GM12878 (cell line): ENCODE data around the gene CAMK2B. TPM values are rescaled to one million over a fixed set of nuclear protein-coding genes. Genes with fewer than 3 reads are reported as not detected.

Experiments used
- ATAC-seq: fragments of 200-7000 bp; cut with Tn5 transposase; 3 replicates; pipeline ENCODE4 v1.9.1; 2020; ENCODE audit warnings: mild to moderate bottlenecking, moderate library complexity
- BruUV-seq: library from RNA; stranded (reverse); fragments of 400-500 nt; replicated peaks from 2 replicates; lab custom pipeline; 2021; lab: Mats Ljungman, UMichigan
- CTCF ChIA-PET: fragments of 300-600 bp; sonication (Branson Sonifier 250); formaldehyde crosslinking; extraction: SDS; loops from one replicate; lab custom pipeline; 2021; ENCODE audit warnings: inconsistent platforms; lab: Yijun Ruan, JAX
- POLR2A ChIA-PET: fragments of 350-600 bp; formaldehyde crosslinking; extraction: SDS; loops from one replicate; lab custom pipeline; 2021; ENCODE audit warnings: inconsistent platforms; lab: Charles Lee
- RAD21 ChIA-PET: fragments of 300-600 bp; sonication (Branson Sonifier 250); formaldehyde crosslinking; loops from one replicate; lab custom pipeline; 2023; ENCODE audit warnings: antibody characterized with exemption; ENCODE audit not compliant: unreplicated experiment; lab: Charles Lee
- SMC1A ChIA-PET: fragments of 300-600 bp; sonication (Branson Sonifier 250); formaldehyde crosslinking; loops from one replicate; lab custom pipeline; 2023; ENCODE audit not compliant: unreplicated experiment, uncharacterized antibody; lab: Charles Lee
- DNase-seq: peaks from one replicate; pipeline ENCODE4 v3.0.0-alpha.2; 2011; ENCODE audit warnings: low read depth, low spot score
- FAIRE-seq: peaks from 3 replicates; lab custom pipeline; 2011; peaks lifted over from hg19 to GRCh38; lab: Jason Lieb, UNC
- H2AFZ ChIP-seq: 2 replicates; pipeline ENCODE4 v1.6.0; 2011; ENCODE audit warnings: low read depth, low read length, control low read depth; ENCODE audit not compliant: control insufficient read depth
- H3K27ac ChIP-seq: 2 replicates; pipeline ENCODE4 v1.5.1; 2011; ENCODE audit warnings: control low read depth; ENCODE audit not compliant: control insufficient read depth, insufficient read depth
- H3K27me3 ChIP-seq, 2 experiments: replicated peaks in 1 of 2; 2 replicates each; pipeline versions ENCODE4 v1.6.0 to v1.6.1; 2011; ENCODE audit warnings: low read length in 1 of 2; ENCODE audit not compliant: control insufficient read depth in 2 of 2, insufficient read depth in 2 of 2
- H3K36me3 ChIP-seq, 2 experiments: 2 replicates each; pipeline ENCODE4 v1.5.1; 2011; ENCODE audit warnings: low read length in 1 of 2; ENCODE audit not compliant: control insufficient read depth in 2 of 2, insufficient read depth in 2 of 2
- H3K4me1 ChIP-seq: 2 replicates; pipeline ENCODE4 v1.6.1; 2011; ENCODE audit warnings: mild to moderate bottlenecking, low read length, moderate library complexity, mixed read lengths; ENCODE audit not compliant: control insufficient read depth, insufficient read depth
- H3K4me2 ChIP-seq: 2 replicates; pipeline ENCODE4 v1.6.0; 2011; ENCODE audit warnings: control low read depth; ENCODE audit not compliant: control insufficient read depth, insufficient read depth
- H3K4me3 ChIP-seq: fragments of 200-600 bp; sonication (generic); 2 replicates; pipeline ENCODE4 v1.5.1; 2016
- H3K79me2 ChIP-seq: 2 replicates; pipeline ENCODE4 v1.6.0; 2011; ENCODE audit warnings: low read length; ENCODE audit not compliant: control insufficient read depth, insufficient read depth
- H3K9ac ChIP-seq: 2 replicates; pipeline ENCODE4 v1.8.0; 2011; ENCODE audit warnings: low read length, control low read depth, mixed read lengths; ENCODE audit not compliant: control insufficient read depth, insufficient read depth
- H3K9me3 ChIP-seq: replicated peaks from 3 replicates; pipeline ENCODE4 v1.5.1; 2011; ENCODE audit warnings: mild to moderate bottlenecking, low read length; ENCODE audit not compliant: control insufficient read depth, insufficient read depth
- H4K20me1 ChIP-seq: 2 replicates; pipeline ENCODE4 v1.6.0; 2011; ENCODE audit not compliant: control insufficient read depth, insufficient read depth
- BHLHE40 ChIP-seq, 2 experiments: fragments of 450-650 bp in 1 of 2; IDR thresholded peaks; 2 replicates each; pipeline ENCODE4 v1.6.1; 2011 to 2017; ENCODE audit warnings: low read depth in 2 of 2, borderline replicate concordance in 1 of 2, improper control_type of control experiment in 1 of 2, low read length in 1 of 2, mild to moderate bottlenecking in 1 of 2
- CREM ChIP-seq: IDR thresholded peaks from 2 replicates; pipeline ENCODE4 v1.6.1; 2014; ENCODE audit warnings: antibody characterized with exemption, low read depth
- DPF2 ChIP-seq: fragments of 450-650 bp; IDR thresholded peaks from 2 replicates; pipeline ENCODE4 v1.6.1; 2017; ENCODE audit warnings: mild to moderate bottlenecking
- MEF2B ChIP-seq: fragments of 450-650 bp; IDR thresholded peaks from 2 replicates; pipeline ENCODE4 v1.6.1; 2018; ENCODE audit warnings: mild to moderate bottlenecking, moderate library complexity; ENCODE audit not compliant: partially characterized antibody, poor library complexity, severe bottlenecking
- MTA2 ChIP-seq: fragments of 450-650 bp; IDR thresholded peaks from 2 replicates; pipeline ENCODE4 v1.6.1; 2016; ENCODE audit warnings: low read depth, mild to moderate bottlenecking, moderate library complexity
- RAD21 ChIP-seq: IDR thresholded peaks from 2 replicates; pipeline ENCODE4 v1.6.1; 2011; ENCODE audit warnings: mild to moderate bottlenecking, low read depth, low read length, moderate library complexity; ENCODE audit not compliant: insufficient read depth
- SRF ChIP-seq, 2 experiments: IDR thresholded peaks; 2 replicates each; pipeline ENCODE4 v1.6.1; 2011; ENCODE audit warnings: low read depth in 2 of 2, low read length in 2 of 2, mild to moderate bottlenecking in 1 of 2, moderate library complexity in 1 of 2
- TCF12 ChIP-seq: IDR thresholded peaks from 2 replicates; pipeline ENCODE4 v1.6.1; 2011; ENCODE audit warnings: low read depth, mild to moderate bottlenecking, low read length
- WGBS: methylation state at CpG from one replicate; pipeline ENCODE4 v1.1.6; 2016; ENCODE audit warnings: low lambda C conversion rate; ENCODE audit not compliant: insufficient replicate concordance, insufficient coverage; ENCODE audit errors: missing lambda C conversion rate; 5-methylcytosine and 5-hydroxymethylcytosine counted together
- in situ Hi-C: fragments of 300-500 bp; cut with MboI; formaldehyde crosslinking; loops from 9 replicates; pipeline ENCODE4 v1.14.3; 2018; ENCODE audit warnings: mixed read lengths
- intact Hi-C: fragments of 100-400 bp; cut with micrococcal nuclease; formaldehyde crosslinking; loops from one replicate; pipeline ENCODE4 v1.14.2; 2022; ENCODE audit not compliant: unreplicated experiment
- polyA plus RNA-seq, 11 experiments: library from polyadenylated mRNA; depleted of rRNA in 4 of 11; unstranded in 6 of 11; stranded (reverse) in 5 of 11; fragments of >200 nt; fragmentation: Nextera tagmentation in 4 of 11; fragmentation: Illumina TruSeq in 1 of 11; extraction: Ambion mirVana in 4 of 11; extraction: Trizol in 1 of 11; gene quantifications; 1 replicate in 1 of 11; 2 replicates in 10 of 11; pipeline versions ENCODE4 v1.2.1 to v1.2.3, GENCODE V29; 2011 to 2016; ENCODE audit warnings: inconsistent platforms in 2 of 11, missing spikeins in 2 of 11, low read depth in 1 of 11
- total RNA-seq, 4 experiments: library from RNA; depleted of rRNA in 3 of 4; stranded (reverse); fragments of >200 nt in 3 of 4; fragmentation: Illumina TruSeq in 1 of 4; extraction: Trizol in 1 of 4; gene quantifications; 2 replicates each; pipeline versions ENCODE4 v1.2.1 to v1.2.3, GENCODE V29; 2013 to 2021
- TF ChIP-seq, protein P1 (sequence below), 3 experiments: IDR thresholded peaks in 2 of 3; conservative IDR thresholded peaks in 1 of 3; 2 replicates each; pipeline ENCODE4 v1.5.1; 2011; ENCODE audit warnings: low read depth in 3 of 3, low read length in 3 of 3, mild to moderate bottlenecking in 3 of 3, control low read depth in 2 of 3, moderate library complexity in 2 of 3, inconsistent platforms in 1 of 3, mixed read lengths in 1 of 3; ENCODE audit not compliant: control insufficient read depth in 2 of 3, insufficient read depth in 1 of 3; ENCODE audit errors: extremely low read depth in 1 of 3
- TF ChIP-seq, protein P2 (sequence below): fragments of 150-350 bp; IDR thresholded peaks from 2 replicates; pipeline ENCODE4 v1.6.1; 2014; ENCODE audit warnings: mild to moderate bottlenecking, low read depth, low read length
- TF ChIP-seq, protein P3 (sequence below): IDR thresholded peaks from 2 replicates; pipeline ENCODE4 v1.6.1; 2012; ENCODE audit warnings: mild to moderate bottlenecking, low read depth, low read length
- TF ChIP-seq, protein P4 (sequence below): fragments of 450-650 bp; IDR thresholded peaks from 2 replicates; pipeline ENCODE4 v1.6.1; 2017; ENCODE audit warnings: low read depth, mild to moderate bottlenecking, moderate library complexity

Gene CAMK2B
- total and polyA plus RNA-seq, 10 of the 15 experiments (the other 5 are each of a cell fraction or from before 2014, with no cell fraction given): 0.06 to 0.23 (median 0.11) TPM; not detected in 5

DNA sequence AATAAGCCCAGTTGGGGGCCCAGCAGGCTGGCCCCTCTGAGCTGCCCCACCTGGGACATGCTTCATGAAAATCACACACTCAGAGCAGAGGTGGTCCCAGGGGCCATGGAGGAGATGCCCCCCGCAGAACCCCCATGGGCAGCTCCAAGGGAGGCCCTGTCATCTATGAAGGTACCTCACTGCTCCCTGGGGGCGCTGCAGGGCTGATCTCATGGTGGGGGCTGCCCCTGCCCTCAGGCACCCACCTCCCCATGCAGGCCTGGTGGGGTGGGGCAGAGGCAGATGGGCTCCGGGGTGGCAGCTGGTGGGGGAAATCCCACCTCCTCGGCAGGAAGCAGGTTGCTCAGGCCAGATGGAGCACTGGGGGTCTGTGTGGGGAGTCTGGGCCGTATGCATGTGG, 64.2 kb downstream of the CAMK2B start:
- CTCF ChIA-PET: interaction anchor here (1.2 kb wide), 1 partner anchor 18 kb away, joined by 3 read pairs; no protein-coding TSS in a partner anchor
- Histone ChIP-seq H3K27ac (no peak overlapping the region), H4K20me1 (no peaks in the 10 kb centered on the region), H3K27me3 (no peaks in the 10 kb centered on the region), H3K9me3 (no peaks in the 10 kb centered on the region), H3K4me1 (peaks cover 28% of the 10 kb centered on the region), H3K4me2 (no peak overlapping the region), H3K4me3 (no peak overlapping the region), H3K36me3 (no peaks in the 10 kb centered on the region), H3K9ac (no peak overlapping the region), H2AFZ (no peak overlapping the region), H3K79me2 (no peaks in the 10 kb centered on the region)
- ATAC-seq (peak; percentile 2; the same call in 2 of the 3 replicates), FAIRE-seq (no peak), DNase-seq (no peak)
- intact Hi-C loops (no loop called here), in situ Hi-C loops (no loop called here)
- no TSS peak for BruUV-seq
- POLR2A ChIA-PET: interaction anchor here (0.6 to 0.7 kb wide), 2 partner anchors 208 to 477 kb away, joined by 4 read pairs; no protein-coding TSS in a partner anchor
- TF ChIP-seq MTA2 (peak; percentile 20; the same call in 1 of the 2 replicates), RAD21 (peak; percentile 33; the same call in 1 of the 2 replicates), MEF2B (peak; percentile 58), SRF (IDR thresholded peaks at IDR 0.05; ENCODE audit: low read depth in 2 of 2, low read length in 2 of 2) (no peak), CREM (no peak), BHLHE40 (IDR thresholded peaks at IDR 0.05; ENCODE audit: borderline replicate concordance in 1 of 2, low read depth in 2 of 2, low read length in 1 of 2) (peak in 1 of 2 experiments; percentile 29; a peak in 1 of 4 replicates), TCF12 (peak; percentile 59; the same call in 1 of the 2 replicates), DPF2 (peak; percentile 24; the same call in 1 of the 2 replicates)
- TF ChIP-seq, protein P1, sequence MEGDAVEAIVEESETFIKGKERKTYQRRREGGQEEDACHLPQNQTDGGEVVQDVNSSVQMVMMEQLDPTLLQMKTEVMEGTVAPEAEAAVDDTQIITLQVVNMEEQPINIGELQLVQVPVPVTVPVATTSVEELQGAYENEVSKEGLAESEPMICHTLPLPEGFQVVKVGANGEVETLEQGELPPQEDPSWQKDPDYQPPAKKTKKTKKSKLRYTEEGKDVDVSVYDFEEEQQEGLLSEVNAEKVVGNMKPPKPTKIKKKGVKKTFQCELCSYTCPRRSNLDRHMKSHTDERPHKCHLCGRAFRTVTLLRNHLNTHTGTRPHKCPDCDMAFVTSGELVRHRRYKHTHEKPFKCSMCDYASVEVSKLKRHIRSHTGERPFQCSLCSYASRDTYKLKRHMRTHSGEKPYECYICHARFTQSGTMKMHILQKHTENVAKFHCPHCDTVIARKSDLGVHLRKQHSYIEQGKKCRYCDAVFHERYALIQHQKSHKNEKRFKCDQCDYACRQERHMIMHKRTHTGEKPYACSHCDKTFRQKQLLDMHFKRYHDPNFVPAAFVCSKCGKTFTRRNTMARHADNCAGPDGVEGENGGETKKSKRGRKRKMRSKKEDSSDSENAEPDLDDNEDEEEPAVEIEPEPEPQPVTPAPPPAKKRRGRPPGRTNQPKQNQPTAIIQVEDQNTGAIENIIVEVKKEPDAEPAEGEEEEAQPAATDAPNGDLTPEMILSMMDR (IDR thresholded peaks at IDR 0.05 in 2 of 3, conservative IDR thresholded peaks at IDR 0.05 in 1 of 3; ENCODE audit: control insufficient read depth in 2 of 3, extremely low read depth in 1 of 3, insufficient read depth in 1 of 3, low read depth in 3 of 3, low read length in 3 of 3): no peak; a peak in 1 of 6 replicates
- TF ChIP-seq, protein P2, sequence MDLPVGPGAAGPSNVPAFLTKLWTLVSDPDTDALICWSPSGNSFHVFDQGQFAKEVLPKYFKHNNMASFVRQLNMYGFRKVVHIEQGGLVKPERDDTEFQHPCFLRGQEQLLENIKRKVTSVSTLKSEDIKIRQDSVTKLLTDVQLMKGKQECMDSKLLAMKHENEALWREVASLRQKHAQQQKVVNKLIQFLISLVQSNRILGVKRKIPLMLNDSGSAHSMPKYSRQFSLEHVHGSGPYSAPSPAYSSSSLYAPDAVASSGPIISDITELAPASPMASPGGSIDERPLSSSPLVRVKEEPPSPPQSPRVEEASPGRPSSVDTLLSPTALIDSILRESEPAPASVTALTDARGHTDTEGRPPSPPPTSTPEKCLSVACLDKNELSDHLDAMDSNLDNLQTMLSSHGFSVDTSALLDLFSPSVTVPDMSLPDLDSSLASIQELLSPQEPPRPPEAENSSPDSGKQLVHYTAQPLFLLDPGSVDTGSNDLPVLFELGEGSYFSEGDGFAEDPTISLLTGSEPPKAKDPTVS: no peak
- TF ChIP-seq, protein P3, sequence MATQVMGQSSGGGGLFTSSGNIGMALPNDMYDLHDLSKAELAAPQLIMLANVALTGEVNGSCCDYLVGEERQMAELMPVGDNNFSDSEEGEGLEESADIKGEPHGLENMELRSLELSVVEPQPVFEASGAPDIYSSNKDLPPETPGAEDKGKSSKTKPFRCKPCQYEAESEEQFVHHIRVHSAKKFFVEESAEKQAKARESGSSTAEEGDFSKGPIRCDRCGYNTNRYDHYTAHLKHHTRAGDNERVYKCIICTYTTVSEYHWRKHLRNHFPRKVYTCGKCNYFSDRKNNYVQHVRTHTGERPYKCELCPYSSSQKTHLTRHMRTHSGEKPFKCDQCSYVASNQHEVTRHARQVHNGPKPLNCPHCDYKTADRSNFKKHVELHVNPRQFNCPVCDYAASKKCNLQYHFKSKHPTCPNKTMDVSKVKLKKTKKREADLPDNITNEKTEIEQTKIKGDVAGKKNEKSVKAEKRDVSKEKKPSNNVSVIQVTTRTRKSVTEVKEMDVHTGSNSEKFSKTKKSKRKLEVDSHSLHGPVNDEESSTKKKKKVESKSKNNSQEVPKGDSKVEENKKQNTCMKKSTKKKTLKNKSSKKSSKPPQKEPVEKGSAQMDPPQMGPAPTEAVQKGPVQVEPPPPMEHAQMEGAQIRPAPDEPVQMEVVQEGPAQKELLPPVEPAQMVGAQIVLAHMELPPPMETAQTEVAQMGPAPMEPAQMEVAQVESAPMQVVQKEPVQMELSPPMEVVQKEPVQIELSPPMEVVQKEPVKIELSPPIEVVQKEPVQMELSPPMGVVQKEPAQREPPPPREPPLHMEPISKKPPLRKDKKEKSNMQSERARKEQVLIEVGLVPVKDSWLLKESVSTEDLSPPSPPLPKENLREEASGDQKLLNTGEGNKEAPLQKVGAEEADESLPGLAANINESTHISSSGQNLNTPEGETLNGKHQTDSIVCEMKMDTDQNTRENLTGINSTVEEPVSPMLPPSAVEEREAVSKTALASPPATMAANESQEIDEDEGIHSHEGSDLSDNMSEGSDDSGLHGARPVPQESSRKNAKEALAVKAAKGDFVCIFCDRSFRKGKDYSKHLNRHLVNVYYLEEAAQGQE: no peak
- TF ChIP-seq, protein P4, sequence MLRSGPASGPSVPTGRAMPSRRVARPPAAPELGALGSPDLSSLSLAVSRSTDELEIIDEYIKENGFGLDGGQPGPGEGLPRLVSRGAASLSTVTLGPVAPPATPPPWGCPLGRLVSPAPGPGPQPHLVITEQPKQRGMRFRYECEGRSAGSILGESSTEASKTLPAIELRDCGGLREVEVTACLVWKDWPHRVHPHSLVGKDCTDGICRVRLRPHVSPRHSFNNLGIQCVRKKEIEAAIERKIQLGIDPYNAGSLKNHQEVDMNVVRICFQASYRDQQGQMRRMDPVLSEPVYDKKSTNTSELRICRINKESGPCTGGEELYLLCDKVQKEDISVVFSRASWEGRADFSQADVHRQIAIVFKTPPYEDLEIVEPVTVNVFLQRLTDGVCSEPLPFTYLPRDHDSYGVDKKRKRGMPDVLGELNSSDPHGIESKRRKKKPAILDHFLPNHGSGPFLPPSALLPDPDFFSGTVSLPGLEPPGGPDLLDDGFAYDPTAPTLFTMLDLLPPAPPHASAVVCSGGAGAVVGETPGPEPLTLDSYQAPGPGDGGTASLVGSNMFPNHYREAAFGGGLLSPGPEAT: no peak
- SMC1A ChIA-PET: no interaction called here
- 1% methylated on average over 5 of the region's 5 CpGs for WGBS
- RAD21 ChIA-PET: interaction anchor here (1.0 to 1.3 kb wide), 3 partner anchors 17 to 214 kb away, joined by 3 to 4 read pairs (median 3); no protein-coding TSS in a partner anchor
